ENCODE data around the gene DOK6. TPM values are rescaled to one million over a fixed set of nuclear protein-coding genes. Genes with fewer than 3 reads are reported as not detected.

The DOK6 gene
- total RNA-seq, 1 donor from 2014 or later, result 0.43 TPM

DNA sequence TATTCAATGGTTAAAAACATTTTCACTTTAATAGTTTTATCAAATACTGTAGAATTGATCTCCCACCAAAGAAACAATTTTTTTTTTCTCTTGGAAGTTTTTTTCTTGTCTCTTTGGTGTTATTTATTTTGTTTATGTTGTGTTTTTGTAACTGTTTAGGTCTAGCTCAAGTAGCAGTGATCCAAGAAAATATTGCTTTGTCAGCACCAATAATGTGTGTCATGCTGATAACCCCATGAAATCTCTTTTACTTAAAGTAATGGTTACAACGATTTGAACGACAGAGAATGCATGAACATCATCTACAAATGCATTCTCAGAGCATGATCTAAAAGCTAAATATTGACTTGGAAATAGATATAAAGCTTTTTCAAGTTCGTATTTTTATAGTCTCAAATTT, 122.9 kb downstream of the DOK6 start:
- no peak for TF ChIP-seq EZH2 (IDR thresholded peaks at IDR 0.05)
- TF ChIP-seq, protein P1, sequence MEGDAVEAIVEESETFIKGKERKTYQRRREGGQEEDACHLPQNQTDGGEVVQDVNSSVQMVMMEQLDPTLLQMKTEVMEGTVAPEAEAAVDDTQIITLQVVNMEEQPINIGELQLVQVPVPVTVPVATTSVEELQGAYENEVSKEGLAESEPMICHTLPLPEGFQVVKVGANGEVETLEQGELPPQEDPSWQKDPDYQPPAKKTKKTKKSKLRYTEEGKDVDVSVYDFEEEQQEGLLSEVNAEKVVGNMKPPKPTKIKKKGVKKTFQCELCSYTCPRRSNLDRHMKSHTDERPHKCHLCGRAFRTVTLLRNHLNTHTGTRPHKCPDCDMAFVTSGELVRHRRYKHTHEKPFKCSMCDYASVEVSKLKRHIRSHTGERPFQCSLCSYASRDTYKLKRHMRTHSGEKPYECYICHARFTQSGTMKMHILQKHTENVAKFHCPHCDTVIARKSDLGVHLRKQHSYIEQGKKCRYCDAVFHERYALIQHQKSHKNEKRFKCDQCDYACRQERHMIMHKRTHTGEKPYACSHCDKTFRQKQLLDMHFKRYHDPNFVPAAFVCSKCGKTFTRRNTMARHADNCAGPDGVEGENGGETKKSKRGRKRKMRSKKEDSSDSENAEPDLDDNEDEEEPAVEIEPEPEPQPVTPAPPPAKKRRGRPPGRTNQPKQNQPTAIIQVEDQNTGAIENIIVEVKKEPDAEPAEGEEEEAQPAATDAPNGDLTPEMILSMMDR (IDR thresholded peaks at IDR 0.05), result no peak

DNA sequence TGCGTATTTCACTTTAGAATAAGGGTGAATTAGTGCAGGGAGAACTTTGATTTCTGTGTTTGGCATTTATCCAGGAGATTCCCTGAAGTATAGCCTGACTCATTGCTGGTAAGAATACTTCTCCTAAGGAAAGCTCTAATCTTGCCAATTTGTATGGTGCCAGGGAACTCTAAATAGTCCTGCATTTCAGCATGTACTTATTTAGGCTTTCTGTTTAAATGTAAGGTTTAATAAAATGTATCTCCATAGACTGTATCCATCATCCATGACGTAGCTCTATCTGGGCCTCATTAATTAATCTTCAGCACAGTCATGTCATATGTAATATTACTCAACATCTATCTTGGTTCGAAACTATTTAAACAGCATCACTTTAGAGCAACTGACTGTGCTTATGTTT, 127.7 kb downstream of the DOK6 start:
- no peak for TF ChIP-seq EZH2 (IDR thresholded peaks at IDR 0.05)
- no peak for TF ChIP-seq EZH2phosphoT487 (IDR thresholded peaks at IDR 0.05)
- TF ChIP-seq, protein P1 (IDR thresholded peaks at IDR 0.05), result no peak
- no peaks in the 10 kb centered on the region for H3K79me2 ChIP-seq (ENCODE audit: low read depth)
- Mint-ChIP-seq H3K4me1 (no peaks in the 10 kb centered on the region), H3K36me3 (no peaks in the 10 kb centered on the region), H3K27ac (no peak overlapping the region), H3K27me3 (ENCODE audit: insufficient read depth, low read depth) (no peaks in the 10 kb centered on the region), H3K4me3 (no peak overlapping the region), H3K9me3 (no peaks in the 10 kb centered on the region)
- H3K9ac ChIP-seq, result no peak overlapping the region
- H3K4me3 ChIP-seq, result no peak overlapping the region
- DNase-seq (ENCODE audit: low spot score), result no peak
- H4K20me1 ChIP-seq (ENCODE audit: low read depth), result no peaks in the 10 kb centered on the region
- no peaks in the 10 kb centered on the region for H3K4me1 ChIP-seq
- H3K9me3 ChIP-seq (ENCODE audit: low read depth), result no peaks in the 10 kb centered on the region
- no peak overlapping the region for H2AFZ ChIP-seq (replicated peaks)
- no peak overlapping the region for H3K4me2 ChIP-seq
- no peaks in the 10 kb centered on the region for H3K27me3 ChIP-seq
- H3F3A ChIP-seq (ENCODE audit: low read depth), result no peaks in the 10 kb centered on the region
- H3K36me3 ChIP-seq, result no peaks in the 10 kb centered on the region
- H3K27ac ChIP-seq, result no peak overlapping the region

More for the DNA sequence above, 122.9 kb downstream of the DOK6 start:
- Histone ChIP-seq H3K9me3 (ENCODE audit: low read depth) (no peaks in the 10 kb centered on the region), H3K36me3 (no peaks in the 10 kb centered on the region), H3K4me2 (no peak overlapping the region), H3K27me3 (no peaks in the 10 kb centered on the region), H4K20me1 (ENCODE audit: low read depth) (no peaks in the 10 kb centered on the region), H3K27ac (no peak overlapping the region), H3K4me3 (no peak overlapping the region), H3K9ac (no peak overlapping the region), H3K79me2 (ENCODE audit: low read depth) (no peaks in the 10 kb centered on the region), H3K4me1 (no peaks in the 10 kb centered on the region), H3F3A (ENCODE audit: low read depth) (no peaks in the 10 kb centered on the region), H2AFZ (replicated peaks) (no peak overlapping the region)
- no peaks in the 10 kb centered on the region for H3K27me3 Mint-ChIP-seq (ENCODE audit: insufficient read depth, low read depth)
- H3K36me3 Mint-ChIP-seq, result no peaks in the 10 kb centered on the region
- no peak overlapping the region for H3K4me3 Mint-ChIP-seq
- H3K9me3 Mint-ChIP-seq, result no peaks in the 10 kb centered on the region
- H3K27ac Mint-ChIP-seq, result no peak overlapping the region
- no peaks in the 10 kb centered on the region for H3K4me1 Mint-ChIP-seq
- DNase-seq (ENCODE audit: low spot score), result no peak

DNA sequence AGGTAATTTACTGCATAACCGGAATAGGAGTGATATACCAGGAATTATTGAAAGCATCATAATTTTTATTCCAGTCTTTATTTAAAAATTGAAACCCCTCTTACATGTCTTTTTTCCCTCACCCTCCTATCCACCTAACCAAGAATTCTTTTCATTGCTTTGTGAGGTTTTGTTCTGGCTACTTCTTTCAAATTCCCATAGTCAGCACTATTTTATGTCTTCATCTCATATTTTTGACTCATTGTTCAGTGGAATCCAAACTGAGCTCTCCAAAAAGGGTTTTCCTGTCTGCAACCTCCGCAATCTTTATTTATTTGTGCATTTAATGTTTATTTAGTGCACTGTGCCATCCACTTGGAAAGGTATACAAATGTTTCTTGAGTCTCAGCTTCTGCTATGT, 128.5 kb downstream of the DOK6 start:
- H3K36me3 ChIP-seq, result no peaks in the 10 kb centered on the region
- H3K9me3 Mint-ChIP-seq, result no peaks in the 10 kb centered on the region
- H3K9me3 ChIP-seq (ENCODE audit: low read depth), result no peaks in the 10 kb centered on the region
- H3K4me3 Mint-ChIP-seq, result no peak overlapping the region
- no peaks in the 10 kb centered on the region for H3K36me3 Mint-ChIP-seq
- DNase-seq (ENCODE audit: low spot score), result no peak
- no peak overlapping the region for H3K27ac Mint-ChIP-seq
- no peaks in the 10 kb centered on the region for H3K79me2 ChIP-seq (ENCODE audit: low read depth)
- no peak overlapping the region for H3K4me2 ChIP-seq
- TF ChIP-seq, protein P1 (IDR thresholded peaks at IDR 0.05), result no peak
- TF ChIP-seq EZH2phosphoT487 (IDR thresholded peaks at IDR 0.05) (no peak), EZH2 (IDR thresholded peaks at IDR 0.05) (no peak)
- H2AFZ ChIP-seq (replicated peaks), result no peak overlapping the region
- no peaks in the 10 kb centered on the region for H3K27me3 Mint-ChIP-seq (ENCODE audit: insufficient read depth, low read depth)
- no peaks in the 10 kb centered on the region for H4K20me1 ChIP-seq (ENCODE audit: low read depth)
- H3K27me3 ChIP-seq, result no peaks in the 10 kb centered on the region
- H3K4me1 ChIP-seq, result no peaks in the 10 kb centered on the region
- no peaks in the 10 kb centered on the region for H3F3A ChIP-seq (ENCODE audit: low read depth)
- no peaks in the 10 kb centered on the region for H3K4me1 Mint-ChIP-seq
- H3K27ac ChIP-seq, result no peak overlapping the region
- H3K4me3 ChIP-seq, result no peak overlapping the region
- H3K9ac ChIP-seq, result no peak overlapping the region

DNA sequence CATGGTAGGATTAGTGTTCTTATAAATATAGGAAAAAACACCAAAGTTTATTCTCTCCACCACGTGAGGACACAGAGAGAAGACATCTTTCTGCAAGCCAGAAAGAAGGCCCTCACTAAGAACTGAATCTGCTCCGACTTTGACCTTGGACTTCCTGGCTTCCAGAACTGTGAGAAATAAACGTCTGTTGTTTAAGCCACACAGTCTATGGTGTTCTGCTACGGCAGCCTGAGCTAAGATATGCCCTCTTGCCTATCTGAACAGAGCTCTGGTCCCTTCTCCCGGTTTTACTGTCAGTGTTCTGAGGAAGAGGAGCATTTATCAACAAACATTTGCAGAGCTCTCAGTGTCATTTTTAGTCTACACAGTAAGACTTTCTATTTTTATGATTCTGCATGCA, 131.3 kb downstream of the DOK6 start:
- Histone ChIP-seq H4K20me1 (ENCODE audit: low read depth) (no peaks in the 10 kb centered on the region), H3K9ac (no peak overlapping the region), H3K79me2 (ENCODE audit: low read depth) (no peaks in the 10 kb centered on the region), H3K27me3 (no peaks in the 10 kb centered on the region), H3F3A (ENCODE audit: low read depth) (no peaks in the 10 kb centered on the region), H2AFZ (replicated peaks) (no peak overlapping the region), H3K4me1 (no peaks in the 10 kb centered on the region), H3K4me3 (no peak overlapping the region), H3K9me3 (ENCODE audit: low read depth) (no peaks in the 10 kb centered on the region), H3K4me2 (no peak overlapping the region), H3K36me3 (no peaks in the 10 kb centered on the region), H3K27ac (no peak overlapping the region)
- Mint-ChIP-seq H3K36me3 (no peaks in the 10 kb centered on the region), H3K9me3 (no peaks in the 10 kb centered on the region), H3K27ac (no peak overlapping the region), H3K4me3 (no peak overlapping the region), H3K4me1 (no peaks in the 10 kb centered on the region), H3K27me3 (ENCODE audit: insufficient read depth, low read depth) (no peaks in the 10 kb centered on the region)
- DNase-seq (ENCODE audit: low spot score), result no peak
- TF ChIP-seq, protein P1 (IDR thresholded peaks at IDR 0.05), result no peak
- TF ChIP-seq EZH2 (IDR thresholded peaks at IDR 0.05) (no peak), EZH2phosphoT487 (IDR thresholded peaks at IDR 0.05) (no peak)
